Measurements from ENCODE around the gene GIMAP6.

GIMAP6 gene

GRCh38 chr7:150657526-150657925, 25.3 kb upstream of the GIMAP6 start:
- POLR2A ChIA-PET: no interaction called here
- DNase-seq (ENCODE audit: low read depth, low spot score): no peak
- CTCF ChIA-PET: no interaction called here
- no peak overlapping the region for H3K4me3 ChIP-seq (ENCODE audit: low read depth, low read length)
- TF ChIP-seq CTCF (IDR thresholded peaks at IDR 0.05; ENCODE audit: insufficient read depth, low read length, missing control alignments): no peak

- H3K4me3 ChIP-seq (ENCODE audit: low read depth, low read length): no peak overlapping the region
- CTCF ChIA-PET: no interaction called here
- POLR2A ChIA-PET: no interaction called here
- no peak for DNase-seq (ENCODE audit: low read depth, low spot score)
- no peak for TF ChIP-seq CTCF (IDR thresholded peaks at IDR 0.05; ENCODE audit: insufficient read depth, low read length, missing control alignments)
These were observed 23.9 kb upstream of the GIMAP6 start for GRCh38 chr7:150656047-150656446.

GRCh38 chr7:150654692-150655091, 22.5 kb upstream of the GIMAP6 start:
- DNase-seq (ENCODE audit: low read depth, low spot score): no peak
- TF ChIP-seq CTCF (IDR thresholded peaks at IDR 0.05; ENCODE audit: insufficient read depth, low read length, missing control alignments): no peak
- H3K4me3 ChIP-seq (ENCODE audit: low read depth, low read length): no peak overlapping the region
- POLR2A ChIA-PET: no interaction called here
- CTCF ChIA-PET: no interaction called here

- H3K4me3 ChIP-seq (ENCODE audit: low read depth, low read length): no peak overlapping the region
- DNase-seq (ENCODE audit: low read depth, low spot score): no peak
- ChIA-PET POLR2A (no interaction called here), CTCF (no interaction called here)
- no peak for TF ChIP-seq CTCF (IDR thresholded peaks at IDR 0.05; ENCODE audit: insufficient read depth, low read length, missing control alignments)
These were observed 16.8 kb upstream of the GIMAP6 start for GRCh38 chr7:150649080-150649385.

- H3K4me3 ChIP-seq (ENCODE audit: low read depth, low read length): no peak overlapping the region
- no peak for TF ChIP-seq CTCF (IDR thresholded peaks at IDR 0.05; ENCODE audit: insufficient read depth, low read length, missing control alignments)
- no peak for DNase-seq (ENCODE audit: low read depth, low spot score)
- ChIA-PET CTCF (no interaction called here), POLR2A (no interaction called here)
These were observed 16.3 kb upstream of the GIMAP6 start for GRCh38 chr7:150648353-150649079.

- no peak overlapping the region for H3K4me3 ChIP-seq (ENCODE audit: low read depth, low read length)
- TF ChIP-seq CTCF (IDR thresholded peaks at IDR 0.05; ENCODE audit: insufficient read depth, low read length, missing control alignments): no peak
- no peak for DNase-seq (ENCODE audit: low read depth, low spot score)
- POLR2A ChIA-PET: no interaction called here
- CTCF ChIA-PET: no interaction called here
These were observed 13.3 kb upstream of the GIMAP6 start for GRCh38 chr7:150645259-150646020.

Measured in AG04449 (cell line).